Astrocyte (in vitro differentiated cells and primary cell): Measurements from ENCODE around the gene ZNF333. TPM values are rescaled to one million over a fixed set of nuclear protein-coding genes. Genes with fewer than 3 reads are reported as not detected.

Experiments used
- DNase-seq: peaks from one replicate; pipeline ENCODE4 v3.0.0-alpha.2; 2010; ENCODE audit warnings: low read depth
- FAIRE-seq: peaks from 2 replicates; lab custom pipeline; 2011; peaks lifted over from hg19 to GRCh38; lab: Jason Lieb, UNC
- H2AFZ ChIP-seq: 2 replicates; pipeline ENCODE4 v1.6.0; 2012; ENCODE audit warnings: low read depth, low read length, inconsistent platforms
- H3K27ac ChIP-seq: 2 replicates; pipeline ENCODE4 v1.5.1; 2011; ENCODE audit warnings: low read depth, low read length, inconsistent platforms
- H3K27me3 ChIP-seq: 2 replicates; pipeline ENCODE4 v1.6.0; 2011; ENCODE audit warnings: low read length, inconsistent platforms; ENCODE audit not compliant: insufficient read depth
- H3K36me3 ChIP-seq: 2 replicates; pipeline ENCODE4 v1.5.1; 2011; ENCODE audit warnings: low read length, inconsistent platforms; ENCODE audit not compliant: insufficient read depth
- H3K4me1 ChIP-seq: 2 replicates; pipeline ENCODE4 v1.5.1; 2011; ENCODE audit warnings: low read length, inconsistent platforms; ENCODE audit not compliant: insufficient read depth
- H3K4me2 ChIP-seq: 2 replicates; pipeline ENCODE4 v1.6.0; 2012; ENCODE audit warnings: low read length, inconsistent platforms
- H3K4me3 ChIP-seq: 2 replicates; pipeline ENCODE4 v1.5.1; 2011; ENCODE audit warnings: low read depth, mild to moderate bottlenecking, low read length, inconsistent platforms; ENCODE audit not compliant: insufficient read depth
- H3K79me2 ChIP-seq: 2 replicates; pipeline ENCODE4 v1.6.0; 2012; ENCODE audit warnings: mild to moderate bottlenecking, low read length, inconsistent platforms; ENCODE audit not compliant: insufficient read depth
- H3K9ac ChIP-seq: 2 replicates; pipeline ENCODE4 v1.6.0; 2012; ENCODE audit warnings: mild to moderate bottlenecking, low read length, inconsistent platforms
- H3K9me3 ChIP-seq: 2 replicates; pipeline ENCODE4 v1.5.1; 2012; ENCODE audit warnings: low read depth, mild to moderate bottlenecking, low read length, inconsistent platforms; ENCODE audit not compliant: insufficient read depth
- H4K20me1 ChIP-seq: 2 replicates; pipeline ENCODE4 v1.6.0; 2012; ENCODE audit warnings: low read length, inconsistent platforms; ENCODE audit not compliant: insufficient read depth
- H3K27ac Mint-ChIP-seq: one replicate; pipeline ENCODE4 v1.8.0; 2021; ENCODE audit warnings: mild to moderate bottlenecking, mixed read lengths; ENCODE audit not compliant: unreplicated experiment
- H3K27me3 Mint-ChIP-seq: one replicate; pipeline ENCODE4 v1.8.0; 2021; ENCODE audit warnings: low read depth, mixed read lengths; ENCODE audit not compliant: unreplicated experiment
- H3K36me3 Mint-ChIP-seq: one replicate; pipeline ENCODE4 v1.8.0; 2021; ENCODE audit warnings: low read depth, mixed read lengths; ENCODE audit not compliant: unreplicated experiment
- H3K4me1 Mint-ChIP-seq: one replicate; pipeline ENCODE4 v1.8.0; 2021; ENCODE audit warnings: low read depth, mixed read lengths; ENCODE audit not compliant: unreplicated experiment
- H3K4me3 Mint-ChIP-seq: one replicate; pipeline ENCODE4 v1.8.0; 2021; ENCODE audit warnings: mild to moderate bottlenecking, moderate library complexity, mixed read lengths; ENCODE audit not compliant: unreplicated experiment
- H3K9me3 Mint-ChIP-seq: one replicate; pipeline ENCODE4 v1.8.0; 2021; ENCODE audit warnings: mild to moderate bottlenecking, mixed read lengths; ENCODE audit not compliant: unreplicated experiment
- CTCF ChIP-seq: IDR thresholded peaks from 2 replicates; pipeline ENCODE4 v1.5.1; 2011; ENCODE audit warnings: low read depth, mild to moderate bottlenecking, inconsistent platforms, low read length, moderate library complexity; ENCODE audit not compliant: insufficient read depth
- EZH2 ChIP-seq: IDR thresholded peaks from 2 replicates; pipeline ENCODE4 v1.6.1; 2012; ENCODE audit warnings: mild to moderate bottlenecking, low read length, inconsistent platforms; ENCODE audit not compliant: insufficient read depth
- total RNA-seq: library from RNA; stranded (reverse); gene quantifications from 2 replicates; pipeline ENCODE4 v1.2.1, GENCODE V29; 2021

Gene ZNF333
- total RNA-seq, 1 donor from 2014 or later: 10.4 TPM

GRCh38 chr19:14735915-14736314 is 46.1 kb downstream of the ZNF333 start:
- H3K4me3 ChIP-seq: no peak overlapping the region
- H3K36me3 Mint-ChIP-seq: no peaks in the 10 kb centered on the region
- no peak overlapping the region for H3K4me2 ChIP-seq
- no peak overlapping the region for H3K9ac ChIP-seq
- no peak for FAIRE-seq
- H3K79me2 ChIP-seq: no peaks in the 10 kb centered on the region
- no peaks in the 10 kb centered on the region for H3K4me1 ChIP-seq
- H2AFZ ChIP-seq: no peak overlapping the region
- TF ChIP-seq EZH2 (no peak), CTCF (no peak)
- no peaks in the 10 kb centered on the region for H3K9me3 ChIP-seq
- no peaks in the 10 kb centered on the region for H3K27me3 ChIP-seq
- no peak overlapping the region for H3K27ac ChIP-seq
- no peaks in the 10 kb centered on the region for H3K36me3 ChIP-seq
- no peak overlapping the region for H3K4me3 Mint-ChIP-seq
- H3K27ac Mint-ChIP-seq: no peak overlapping the region
- no peaks in the 10 kb centered on the region for H4K20me1 ChIP-seq
- H3K4me1 Mint-ChIP-seq: no peaks in the 10 kb centered on the region
- no peak for DNase-seq
- H3K9me3 Mint-ChIP-seq: peaks cover 12% of the 10 kb centered on the region
- no peaks in the 10 kb centered on the region for H3K27me3 Mint-ChIP-seq

GRCh38 chr19:14746886-14747285 is 57.0 kb downstream of the ZNF333 start:
- H3K9me3 Mint-ChIP-seq: no peaks in the 10 kb centered on the region
- H3K4me3 ChIP-seq: no peak overlapping the region
- H3K36me3 Mint-ChIP-seq: peaks cover 2% of the 10 kb centered on the region
- H3K4me2 ChIP-seq: no peak overlapping the region
- H3K27ac ChIP-seq: no peak overlapping the region
- no peak overlapping the region for H2AFZ ChIP-seq
- peaks cover 3% of the 10 kb centered on the region for H3K9me3 ChIP-seq
- H3K27ac Mint-ChIP-seq: no peak overlapping the region
- no peak overlapping the region for H3K9ac ChIP-seq
- no peak for TF ChIP-seq EZH2
- TF ChIP-seq CTCF: no peak
- FAIRE-seq (no peak), DNase-seq (no peak)
- H3K4me1 ChIP-seq: no peaks in the 10 kb centered on the region
- H3K36me3 ChIP-seq: no peaks in the 10 kb centered on the region
- H3K27me3 ChIP-seq: no peaks in the 10 kb centered on the region
- H3K27me3 Mint-ChIP-seq: no peaks in the 10 kb centered on the region
- H3K4me1 Mint-ChIP-seq: no peaks in the 10 kb centered on the region
- H3K4me3 Mint-ChIP-seq: no peak overlapping the region
- no peaks in the 10 kb centered on the region for H3K79me2 ChIP-seq
- H4K20me1 ChIP-seq: no peaks in the 10 kb centered on the region

GRCh38 chr19:14748601-14749000 is 58.8 kb downstream of the ZNF333 start:
- DNase-seq (no peak), FAIRE-seq (no peak)
- Mint-ChIP-seq H3K27ac (no peak overlapping the region), H3K4me1 (no peaks in the 10 kb centered on the region), H3K27me3 (no peaks in the 10 kb centered on the region), H3K9me3 (no peaks in the 10 kb centered on the region), H3K4me3 (no peak overlapping the region), H3K36me3 (no peaks in the 10 kb centered on the region)
- no peak overlapping the region for H3K4me3 ChIP-seq
- no peak overlapping the region for H2AFZ ChIP-seq
- no peak for TF ChIP-seq EZH2
- no peak for TF ChIP-seq CTCF
- H3K4me1 ChIP-seq: no peaks in the 10 kb centered on the region
- no peak overlapping the region for H3K27ac ChIP-seq
- no peak overlapping the region for H3K9ac ChIP-seq
- no peaks in the 10 kb centered on the region for H3K27me3 ChIP-seq
- no peak overlapping the region for H3K4me2 ChIP-seq
- H4K20me1 ChIP-seq: no peaks in the 10 kb centered on the region
- H3K79me2 ChIP-seq: no peaks in the 10 kb centered on the region
- no peaks in the 10 kb centered on the region for H3K36me3 ChIP-seq
- H3K9me3 ChIP-seq: no peaks in the 10 kb centered on the region
